Astrocyte (in vitro differentiated cells and primary cell): ENCODE data around the gene KRTAP4-3. TPM values are rescaled to one million over a fixed set of nuclear protein-coding genes. Genes with fewer than 3 reads are reported as not detected.
"Not testable (repeated sequence)": the region's sequence is repeated elsewhere in the genome, so short reads cannot be mapped to it uniquely, and the experiment has no call there.

Source experiments
- DNase-seq: peaks from one replicate; pipeline ENCODE4 v3.0.0-alpha.2; 2010; ENCODE audit warnings: low read depth
- FAIRE-seq: peaks from 2 replicates; lab custom pipeline; 2011; peaks lifted over from hg19 to GRCh38; lab: Jason Lieb, UNC
- H2AFZ ChIP-seq: 2 replicates; pipeline ENCODE4 v1.6.0; 2012; ENCODE audit warnings: low read depth, low read length, inconsistent platforms
- H3K27ac ChIP-seq: 2 replicates; pipeline ENCODE4 v1.5.1; 2011; ENCODE audit warnings: low read depth, low read length, inconsistent platforms
- H3K27me3 ChIP-seq: 2 replicates; pipeline ENCODE4 v1.6.0; 2011; ENCODE audit warnings: low read length, inconsistent platforms; ENCODE audit not compliant: insufficient read depth
- H3K36me3 ChIP-seq: 2 replicates; pipeline ENCODE4 v1.5.1; 2011; ENCODE audit warnings: low read length, inconsistent platforms; ENCODE audit not compliant: insufficient read depth
- H3K4me1 ChIP-seq: 2 replicates; pipeline ENCODE4 v1.5.1; 2011; ENCODE audit warnings: low read length, inconsistent platforms; ENCODE audit not compliant: insufficient read depth
- H3K4me2 ChIP-seq: 2 replicates; pipeline ENCODE4 v1.6.0; 2012; ENCODE audit warnings: low read length, inconsistent platforms
- H3K4me3 ChIP-seq: 2 replicates; pipeline ENCODE4 v1.5.1; 2011; ENCODE audit warnings: low read depth, mild to moderate bottlenecking, low read length, inconsistent platforms; ENCODE audit not compliant: insufficient read depth
- H3K79me2 ChIP-seq: 2 replicates; pipeline ENCODE4 v1.6.0; 2012; ENCODE audit warnings: mild to moderate bottlenecking, low read length, inconsistent platforms; ENCODE audit not compliant: insufficient read depth
- H3K9ac ChIP-seq: 2 replicates; pipeline ENCODE4 v1.6.0; 2012; ENCODE audit warnings: mild to moderate bottlenecking, low read length, inconsistent platforms
- H3K9me3 ChIP-seq: 2 replicates; pipeline ENCODE4 v1.5.1; 2012; ENCODE audit warnings: low read depth, mild to moderate bottlenecking, low read length, inconsistent platforms; ENCODE audit not compliant: insufficient read depth
- H4K20me1 ChIP-seq: 2 replicates; pipeline ENCODE4 v1.6.0; 2012; ENCODE audit warnings: low read length, inconsistent platforms; ENCODE audit not compliant: insufficient read depth
- H3K27ac Mint-ChIP-seq: one replicate; pipeline ENCODE4 v1.8.0; 2021; ENCODE audit warnings: mild to moderate bottlenecking, mixed read lengths; ENCODE audit not compliant: unreplicated experiment
- H3K27me3 Mint-ChIP-seq: one replicate; pipeline ENCODE4 v1.8.0; 2021; ENCODE audit warnings: low read depth, mixed read lengths; ENCODE audit not compliant: unreplicated experiment
- H3K36me3 Mint-ChIP-seq: one replicate; pipeline ENCODE4 v1.8.0; 2021; ENCODE audit warnings: low read depth, mixed read lengths; ENCODE audit not compliant: unreplicated experiment
- H3K4me1 Mint-ChIP-seq: one replicate; pipeline ENCODE4 v1.8.0; 2021; ENCODE audit warnings: low read depth, mixed read lengths; ENCODE audit not compliant: unreplicated experiment
- H3K4me3 Mint-ChIP-seq: one replicate; pipeline ENCODE4 v1.8.0; 2021; ENCODE audit warnings: mild to moderate bottlenecking, moderate library complexity, mixed read lengths; ENCODE audit not compliant: unreplicated experiment
- H3K9me3 Mint-ChIP-seq: one replicate; pipeline ENCODE4 v1.8.0; 2021; ENCODE audit warnings: mild to moderate bottlenecking, mixed read lengths; ENCODE audit not compliant: unreplicated experiment
- CTCF ChIP-seq: IDR thresholded peaks from 2 replicates; pipeline ENCODE4 v1.5.1; 2011; ENCODE audit warnings: low read depth, mild to moderate bottlenecking, inconsistent platforms, low read length, moderate library complexity; ENCODE audit not compliant: insufficient read depth
- EZH2 ChIP-seq: IDR thresholded peaks from 2 replicates; pipeline ENCODE4 v1.6.1; 2012; ENCODE audit warnings: mild to moderate bottlenecking, low read length, inconsistent platforms; ENCODE audit not compliant: insufficient read depth
- total RNA-seq: library from RNA; stranded (reverse); gene quantifications from 2 replicates; pipeline ENCODE4 v1.2.1, GENCODE V29; 2021

The KRTAP4-3 gene
- total RNA-seq, 1 donor from 2014 or later = not detected

- Histone ChIP-seq H3K4me2 (no peak overlapping the region), H3K4me3 (no peak overlapping the region), H3K4me1 (peaks cover 4% of the 10 kb centered on the region), H3K9ac (no peak overlapping the region), H3K27ac (no peak overlapping the region), H4K20me1 (no peaks in the 10 kb centered on the region), H3K27me3 (no peaks in the 10 kb centered on the region), H3K79me2 (no peaks in the 10 kb centered on the region), H2AFZ (no peak overlapping the region), H3K9me3 (no peaks in the 10 kb centered on the region), H3K36me3 (no peaks in the 10 kb centered on the region)
- DNase-seq (no peak), FAIRE-seq (no peak)
- Mint-ChIP-seq H3K9me3 (peaks cover 2% of the 10 kb centered on the region), H3K4me1 (peaks cover 22% of the 10 kb centered on the region), H3K4me3 (no peak overlapping the region), H3K27ac (no peak overlapping the region), H3K36me3 (no peaks in the 10 kb centered on the region), H3K27me3 (peaks cover 2% of the 10 kb centered on the region)
- no peak for TF ChIP-seq EZH2
- no peak for TF ChIP-seq CTCF
Measured at GRCh38 chr17:41121742-41122141, 46.3 kb downstream of the KRTAP4-3 start.

- peak; percentile 98 for FAIRE-seq
- H3K27ac Mint-ChIP-seq = peak overlapping the region; percentile 50
Measured at GRCh38 chr17:41119696-41120690, 48.0 kb downstream of the KRTAP4-3 start.

GRCh38 chr17:41118721-41119120 is 49.3 kb downstream of the KRTAP4-3 start:
- Mint-ChIP-seq H3K9me3 (peaks cover 2% of the 10 kb centered on the region), H3K27ac (no peak overlapping the region), H3K4me1 (peaks cover 19% of the 10 kb centered on the region), H3K27me3 (peaks cover 6% of the 10 kb centered on the region), H3K36me3 (no peaks in the 10 kb centered on the region), H3K4me3 (no peak overlapping the region)
- H3K27ac ChIP-seq = no peak overlapping the region
- H3K4me3 ChIP-seq = no peak overlapping the region
- TF ChIP-seq EZH2 = no peak
- no peak for TF ChIP-seq CTCF
- DNase-seq = no peak
- no peaks in the 10 kb centered on the region for H4K20me1 ChIP-seq
- no peaks in the 10 kb centered on the region for H3K27me3 ChIP-seq
- no peak for FAIRE-seq
- no peak overlapping the region for H2AFZ ChIP-seq
- no peaks in the 10 kb centered on the region for H3K36me3 ChIP-seq
- no peaks in the 10 kb centered on the region for H3K79me2 ChIP-seq
- peaks cover 3% of the 10 kb centered on the region for H3K9me3 ChIP-seq
- H3K4me1 ChIP-seq = peaks cover 4% of the 10 kb centered on the region
- H3K9ac ChIP-seq = no peak overlapping the region
- no peak overlapping the region for H3K4me2 ChIP-seq

More at GRCh38 chr17:41119696-41120690, 48.0 kb downstream of the KRTAP4-3 start:
- H3K79me2 ChIP-seq, H3K27me3 ChIP-seq, H3K27me3 Mint-ChIP-seq, H3K36me3 ChIP-seq, H3K27ac ChIP-seq, DNase-seq, H3K4me3 Mint-ChIP-seq, H3K4me2 ChIP-seq, H3K9ac ChIP-seq, H3K9me3 Mint-ChIP-seq, H2AFZ ChIP-seq, H3K9me3 ChIP-seq, H4K20me1 ChIP-seq, H3K4me3 ChIP-seq, H3K36me3 Mint-ChIP-seq, H3K4me1 ChIP-seq: not testable (repeated sequence)
- H3K4me1 Mint-ChIP-seq = peaks cover 22% of the 10 kb centered on the region

GRCh38 chr17:41117846-41118386 is 50.1 kb downstream of the KRTAP4-3 start, which contains the start of gene KRTAP4-11:
KRTAP4-11 (minus strand) TSS chr17:41118373; CDS start chr17:41118315, 58 bp downstream.
- H3K4me1 Mint-ChIP-seq = peaks cover 15% of the 10 kb centered on the region
- H3K27ac Mint-ChIP-seq, H3K9me3 ChIP-seq, H3K4me2 ChIP-seq, H3K9me3 Mint-ChIP-seq, H3K79me2 ChIP-seq, FAIRE-seq, H3K27me3 Mint-ChIP-seq, H3K27me3 ChIP-seq, DNase-seq, H3K4me1 ChIP-seq, H3K4me3 ChIP-seq, H4K20me1 ChIP-seq, H3K9ac ChIP-seq, H2AFZ ChIP-seq, H3K36me3 Mint-ChIP-seq, H3K36me3 ChIP-seq, H3K27ac ChIP-seq, H3K4me3 Mint-ChIP-seq: not testable (repeated sequence)
